ENCODE results near the gene VPS39. TPM values are rescaled to one million over a fixed set of nuclear protein-coding genes. Genes with fewer than 3 reads are reported as not detected.
"Not testable (repeated sequence)": the region's sequence is repeated elsewhere in the genome, so short reads cannot be mapped to it uniquely, and the experiment has no call there.

VPS39 gene
- total and polyA plus RNA-seq, 2 of the 13 experiments (the other 11 are each of a cell fraction or from before 2014, with no cell fraction given), result 22.9 to 32.0 TPM

- H3K27ac ChIP-seq (ENCODE audit: extremely low read length, insufficient read depth, low read length), result not testable (repeated sequence)
These were observed 20.9 kb upstream of the VPS39 start for GRCh38 chr15:42228981-42229380.

GRCh38 chr15:42228036-42228435 lies 19.9 kb upstream of the VPS39 start:
- Histone ChIP-seq H3K27ac (ENCODE audit: extremely low read length, insufficient read depth, low read length) (no peak overlapping the region), H3K27me3 (ENCODE audit: control insufficient read depth in 1 of 2, insufficient read depth in 2 of 2, low read length in 2 of 2) (no peaks in the 10 kb centered on the region), H2AFZ (ENCODE audit: low read length) (no peak overlapping the region), H3K79me2 (ENCODE audit: insufficient read depth, low read length) (no peaks in the 10 kb centered on the region), H4K20me1 (ENCODE audit: insufficient read depth, low read length) (no peaks in the 10 kb centered on the region), H3K4me2 (ENCODE audit: low read depth, low read length) (no peak overlapping the region), H3K36me3 (replicated peaks in 1 of 2; ENCODE audit: control insufficient read depth in 1 of 2, insufficient read depth in 2 of 2, low read length in 2 of 2) (peaks cover 10 to 63% of the 10 kb centered on the region in 2 experiments), H3K9me3 (ENCODE audit: low read length) (no peaks in the 10 kb centered on the region), H3K4me1 (ENCODE audit: insufficient read depth, low read length) (peaks cover 28% of the 10 kb centered on the region), H3K4me3 (replicated peaks in 1 of 3; ENCODE audit: insufficient read depth in 1 of 3, low read depth in 2 of 3, low read length in 3 of 3) (no peak overlapping the region), H3K9ac (ENCODE audit: insufficient read depth, low read depth, low read length) (no peak overlapping the region)
- CTCF ChIA-PET (ENCODE audit: low intra/inter-chr PET ratio, low total read pairs), result no interaction called here
- DNase-seq (ENCODE audit: low spot score) (no peak), ATAC-seq (no peak; the same call in 2 of the 3 replicates), FAIRE-seq (no peak)
- intact Hi-C loops (cut with micrococcal nuclease; ENCODE audit: unreplicated experiment), result loop anchor here (10.0 kb wide), 1 partner anchor 247 kb away; no protein-coding TSS in a partner anchor
- no TSS peak for BruUV-seq (replicated peaks)
- POLR2A ChIA-PET, result interaction anchor here (1.3 kb wide), 1 partner anchor 45 kb away, joined by 5 read pairs; the partner anchor contains the start of genes GANC and TMEM87A
- in situ Hi-C loops (cut with HindIII; ENCODE audit: extremely low pct_ligation_motif_present, low pct_unique_long_range_greater_than_20kb), result no loop called here
- WGBS (ENCODE audit: low lambda C conversion rate), result 53% methylated on average over 1 of the region's 1 CpG
- TF ChIP-seq ZBTB20 (CRISPR knock-in tag; IDR thresholded peaks at IDR 0.05; ENCODE audit: borderline replicate concordance, low read depth) (no peak), ZNF441 (CRISPR knock-in tag; IDR thresholded peaks at IDR 0.05; ENCODE audit: borderline replicate concordance) (no peak), KLF12 (CRISPR knock-in tag; IDR thresholded peaks at IDR 0.05; ENCODE audit: borderline replicate concordance) (no peak), KMT2A (CRISPR knock-in tag; IDR thresholded peaks at IDR 0.05) (no peak), EZH2 (conservative IDR thresholded peaks at IDR 0.05; ENCODE audit: low read depth, low read length) (no peak), ZNF44 (CRISPR knock-in tag; IDR thresholded peaks at IDR 0.05) (no peak), ZBTB7A (CRISPR knock-in tag; IDR thresholded peaks at IDR 0.05) (no peak), ZNF280B (CRISPR knock-in tag; IDR thresholded peaks at IDR 0.05; ENCODE audit: borderline replicate concordance) (no peak), PHB2 (IDR thresholded peaks at IDR 0.05; ENCODE audit: partially characterized antibody) (no peak), ZNF569 (CRISPR knock-in tag; IDR thresholded peaks at IDR 0.05; ENCODE audit: borderline replicate concordance) (no peak), MYNN (CRISPR knock-in tag; IDR thresholded peaks at IDR 0.05; ENCODE audit: low read depth) (no peak), SOX5 (CRISPR knock-in tag; IDR thresholded peaks at IDR 0.05; ENCODE audit: borderline replicate concordance) (no peak), NFKBIZ (CRISPR knock-in tag; IDR thresholded peaks at IDR 0.05) (no peak), YEATS2 (CRISPR knock-in tag; IDR thresholded peaks at IDR 0.05; ENCODE audit: borderline replicate concordance) (no peak), ATF1 (CRISPR knock-in tag; IDR thresholded peaks at IDR 0.05) (no peak), ZFY (CRISPR knock-in tag; IDR thresholded peaks at IDR 0.05) (no peak)

More at GRCh38 chr15:42228981-42229380, 20.9 kb upstream of the VPS39 start:
- H3K79me2 ChIP-seq (ENCODE audit: insufficient read depth, low read length); H3K4me3 ChIP-seq (replicated peaks in 1 of 3; ENCODE audit: insufficient read depth in 1 of 3, low read depth in 2 of 3, low read length in 3 of 3); ATAC-seq; FAIRE-seq; H3K4me2 ChIP-seq (ENCODE audit: low read depth, low read length); H2AFZ ChIP-seq (ENCODE audit: low read length); H4K20me1 ChIP-seq (ENCODE audit: insufficient read depth, low read length); H3K9me3 ChIP-seq (ENCODE audit: low read length); DNase-seq (ENCODE audit: low spot score); in situ Hi-C loops (cut with HindIII; ENCODE audit: extremely low pct_ligation_motif_present, low pct_unique_long_range_greater_than_20kb); H3K9ac ChIP-seq (ENCODE audit: insufficient read depth, low read depth, low read length); CTCF ChIA-PET (ENCODE audit: low intra/inter-chr PET ratio, low total read pairs); H3K27me3 ChIP-seq (ENCODE audit: control insufficient read depth in 1 of 2, insufficient read depth in 2 of 2, low read length in 2 of 2); BruUV-seq (replicated peaks): not testable (repeated sequence)
- POLR2A ChIA-PET, result interaction anchor here (1.3 kb wide), 1 partner anchor 44 kb away, joined by 5 read pairs; the partner anchor contains the start of genes GANC and TMEM87A
- H3K36me3 ChIP-seq (replicated peaks in 1 of 2; ENCODE audit: control insufficient read depth in 1 of 2, insufficient read depth in 2 of 2, low read length in 2 of 2), result peaks cover 13 to 59% of the 10 kb centered on the region in 2 experiments
- H3K4me1 ChIP-seq (ENCODE audit: insufficient read depth, low read length), result peaks cover 28% of the 10 kb centered on the region
- intact Hi-C loops (cut with micrococcal nuclease; ENCODE audit: unreplicated experiment), result loop anchor here (10.0 kb wide), 1 partner anchor 246 kb away; no protein-coding TSS in a partner anchor
- 95% methylated on average over 5 of the region's 5 CpGs for WGBS (ENCODE audit: low lambda C conversion rate)

Measured in HepG2 (cell line).